Endothelial cell of umbilical vein (primary cell): Measurements from ENCODE around the gene KCNMB4. TPM values are rescaled to one million over a fixed set of nuclear protein-coding genes. Genes with fewer than 3 reads are reported as not detected.

Experiments
- BruUV-seq: library from RNA; stranded (reverse); fragments of 400-500 nt; replicated peaks from 2 replicates; lab custom pipeline; 2021; lab: Mats Ljungman, UMichigan
- CTCF ChIA-PET: fragments of 300-600, 350-600 bp; sonication (Branson Sonifier 250); formaldehyde crosslinking; loops from one replicate; lab custom pipeline; 2021; ENCODE audit warnings: antibody characterized with exemption, inconsistent platforms; lab: Charles Lee
- POLR2A ChIA-PET: fragments of 300-600, 350-600 bp; sonication (Branson Sonifier 250); formaldehyde crosslinking; loops from one replicate; lab custom pipeline; 2021; ENCODE audit warnings: antibody characterized with exemption, inconsistent platforms; lab: Charles Lee
- DNase-seq: peaks from one replicate; pipeline ENCODE4 v3.0.0-alpha.2; 2011; ENCODE audit warnings: low read depth, low spot score
- FAIRE-seq: peaks from 2 replicates; lab custom pipeline; 2011; peaks lifted over from hg19 to GRCh38; lab: Jason Lieb, UNC
- H2AFZ ChIP-seq: 2 replicates; pipeline ENCODE4 v1.6.0; 2012; ENCODE audit warnings: low read depth, low read length, control low read depth, inconsistent platforms
- H3K27ac ChIP-seq: 2 replicates; pipeline ENCODE4 v1.5.1; 2011; ENCODE audit warnings: low read depth, mild to moderate bottlenecking, control low read depth, low read length, moderate library complexity; ENCODE audit not compliant: insufficient read depth
- H3K27me3 ChIP-seq, 2 experiments: 2 replicates each; pipeline versions ENCODE4 v1.6.0 to v1.6.1; 2011; ENCODE audit warnings: low read length in 2 of 2, mixed read lengths in 1 of 2; ENCODE audit not compliant: control insufficient read depth in 2 of 2, insufficient read depth in 2 of 2
- H3K36me3 ChIP-seq, 2 experiments: 2 replicates in 1 of 2; 3 replicates in 1 of 2; pipeline ENCODE4 v1.5.1; 2011; ENCODE audit warnings: low read length in 2 of 2, mild to moderate bottlenecking in 1 of 2, moderate library complexity in 1 of 2; ENCODE audit not compliant: control insufficient read depth in 2 of 2, insufficient read depth in 2 of 2; ENCODE audit errors: extremely low read depth in 1 of 2
- H3K4me1 ChIP-seq: 3 replicates; pipeline ENCODE4 v1.5.1; 2011; ENCODE audit warnings: mild to moderate bottlenecking, low read length; ENCODE audit not compliant: control insufficient read depth, insufficient read depth; ENCODE audit errors: extremely low read depth
- H3K4me2 ChIP-seq: 2 replicates; pipeline ENCODE4 v1.6.1; 2011; ENCODE audit warnings: low read length, control low read depth, mixed read lengths; ENCODE audit not compliant: insufficient read depth
- H3K4me3 ChIP-seq, 3 experiments: fragments of 200-600 bp in 1 of 3; sonication (generic), shearing (Covaris generic) in 1 of 3; replicated peaks in 1 of 3; 2 replicates each; pipeline ENCODE4 v1.5.1; 2011 to 2016; ENCODE audit warnings: control low read depth in 3 of 3, low read length in 3 of 3, mild to moderate bottlenecking in 2 of 3, inconsistent platforms in 1 of 3, low read depth in 1 of 3, moderate library complexity in 1 of 3; ENCODE audit not compliant: insufficient read depth in 1 of 3
- H3K79me2 ChIP-seq: 2 replicates; pipeline ENCODE4 v1.6.0; 2012; ENCODE audit warnings: low read length, inconsistent platforms; ENCODE audit not compliant: control insufficient read depth, insufficient read depth
- H3K9ac ChIP-seq: replicated peaks from 2 replicates; pipeline ENCODE3; 2011; ENCODE audit warnings: low read length, control low read depth; ENCODE audit not compliant: insufficient read depth; ENCODE audit errors: extremely low read depth
- H3K9me1 ChIP-seq: replicated peaks from 3 replicates; pipeline ENCODE4 v1.6.0; 2011; ENCODE audit warnings: mild to moderate bottlenecking, low read length; ENCODE audit not compliant: control insufficient read depth, insufficient read depth; ENCODE audit errors: extremely low read depth
- H3K9me3 ChIP-seq: replicated peaks from 2 replicates; pipeline ENCODE4 v1.5.1; 2012; ENCODE audit warnings: low read length, inconsistent platforms; ENCODE audit not compliant: control insufficient read depth, insufficient read depth
- H4K20me1 ChIP-seq: replicated peaks from 2 replicates; pipeline ENCODE3; 2011; ENCODE audit warnings: mild to moderate bottlenecking, low read length; ENCODE audit not compliant: control insufficient read depth, insufficient read depth; ENCODE audit errors: extremely low read depth
- CTCF ChIP-seq, 2 donors: IDR thresholded peaks; 1 replicate in 1 of 2; 2 replicates in 1 of 2; pipeline ENCODE4 v1.5.1; 2011; ENCODE audit warnings: low read length in 2 of 2, mild to moderate bottlenecking in 2 of 2, moderate library complexity in 2 of 2, control low read depth in 1 of 2, inconsistent platforms in 1 of 2, low read depth in 1 of 2; ENCODE audit not compliant: insufficient read depth in 1 of 2; ENCODE audit errors: extremely low read depth in 1 of 2
- EZH2 ChIP-seq: IDR thresholded peaks from 2 replicates; pipeline ENCODE4 v1.6.1; 2012; ENCODE audit warnings: borderline replicate concordance, low read depth, mild to moderate bottlenecking, moderate library complexity, low read length, inconsistent platforms; ENCODE audit not compliant: severe bottlenecking
- FOS ChIP-seq: IDR thresholded peaks from 2 replicates; pipeline ENCODE4 v1.6.1; 2011; ENCODE audit warnings: mild to moderate bottlenecking, low read length, moderate library complexity, borderline replicate concordance; ENCODE audit not compliant: insufficient read depth
- GATA2 ChIP-seq: IDR thresholded peaks from 2 replicates; pipeline ENCODE4 v1.7.0; 2011; ENCODE audit warnings: low read depth, mild to moderate bottlenecking, moderate library complexity, mixed read lengths, low read length; ENCODE audit not compliant: insufficient read length, insufficient read depth
- MYC ChIP-seq: IDR thresholded peaks from one replicate; pipeline ENCODE4 v1.6.1; 2011; ENCODE audit warnings: mild to moderate bottlenecking, low read depth, low read length
- POLR2A ChIP-seq: IDR thresholded peaks from 2 replicates; pipeline ENCODE4 v1.6.1; 2012; ENCODE audit warnings: low read depth, mild to moderate bottlenecking, control low read depth, low read length
- POLR2AphosphoS5 ChIP-seq: IDR thresholded peaks from 2 replicates; pipeline ENCODE4 v1.6.1; 2012; ENCODE audit warnings: low read depth, mild to moderate bottlenecking, control low read depth, low read length, moderate library complexity; ENCODE audit not compliant: insufficient read depth
- dilution Hi-C: fragments of 300-500 bp; cut with MboI; formaldehyde crosslinking; loops from one replicate; pipeline ENCODE4 v1.15.0; 2019; ENCODE audit warnings: low sequenced_read_pairs; ENCODE audit not compliant: extremely low pct_ligation_motif_present
- intact Hi-C: fragments of 100-400 bp; cut with micrococcal nuclease; formaldehyde crosslinking; loops from one replicate; pipeline ENCODE4 v1.10.0; 2022
- polyA plus RNA-seq, 4 experiments: library from polyadenylated mRNA; depleted of rRNA in 3 of 4; stranded (reverse) in 3 of 4; unstranded in 1 of 4; fragments of >200 nt; gene quantifications; 2 replicates each; pipeline versions ENCODE4 v1.2.1 to v1.2.3, GENCODE V29; 2011 to 2012; ENCODE audit warnings: missing spikeins in 1 of 4
- total RNA-seq: library from RNA; stranded (reverse); gene quantifications from 2 replicates; pipeline ENCODE4 v1.2.3, GENCODE V29; 2021

KCNMB4 gene
- total and polyA plus RNA-seq, 2 donors (not counting 3 experiments of a cell fraction or from before 2014, with no cell fraction given) = 0.97 to 2.0 TPM

- Histone ChIP-seq H3K4me2 (no peak overlapping the region), H3K4me3 (no peak overlapping the region), H3K4me1 (no peaks in the 10 kb centered on the region), H4K20me1 (no peaks in the 10 kb centered on the region), H3K36me3 (no peaks in the 10 kb centered on the region), H2AFZ (no peak overlapping the region), H3K9me3 (no peaks in the 10 kb centered on the region), H3K27ac (no peak overlapping the region), H3K9me1 (peaks cover 2% of the 10 kb centered on the region), H3K9ac (no peak overlapping the region), H3K27me3 (no peaks in the 10 kb centered on the region), H3K79me2 (peaks cover 37% of the 10 kb centered on the region)
- POLR2A ChIA-PET = no interaction called here
- CTCF ChIA-PET = interaction anchor here (1.2 kb wide), 1 partner anchor 18 kb away, joined by 3 read pairs; no protein-coding TSS in a partner anchor
- no TSS peak for BruUV-seq
- intact Hi-C loops = no loop called here
- TF ChIP-seq CTCF (IDR thresholded peaks at IDR 0.05; ENCODE audit: extremely low read depth in 1 of 2, insufficient read depth in 1 of 2, low read depth in 1 of 2, low read length in 2 of 2) = no peak
- no peak for TF ChIP-seq POLR2A
- no peak for TF ChIP-seq POLR2AphosphoS5
- TF ChIP-seq EZH2 = no peak
- TF ChIP-seq FOS = no peak
- no peak for TF ChIP-seq MYC
- TF ChIP-seq GATA2 = no peak
- dilution Hi-C loops = no loop called here
- no peak for DNase-seq
- FAIRE-seq = no peak
Observed at GRCh38 chr12:70317781-70318180, 48.3 kb upstream of the KCNMB4 start.
